HepG2 (cell line): ENCODE data around the gene ERICH6. TPM values are rescaled to one million over a fixed set of nuclear protein-coding genes. Genes with fewer than 3 reads are reported as not detected.

Experiments used
- AKNA ChIP-seq: sonication (generic); formaldehyde crosslinking; IDR thresholded peaks from 2 replicates; pipeline ENCODE4 v1.4.0; 2020; ENCODE audit warnings: missing genetic modification reagents, borderline replicate concordance
- GFI1 ChIP-seq: sonication (generic); formaldehyde crosslinking; IDR thresholded peaks from 2 replicates; pipeline ENCODE4 v1.5.0; 2020; ENCODE audit warnings: missing genetic modification reagents, mild to moderate bottlenecking, borderline replicate concordance
- RCOR2 ChIP-seq: IDR thresholded peaks from 2 replicates; pipeline ENCODE4 v1.6.1; 2016; ENCODE audit warnings: missing biosample characterization, missing genetic modification reagents
- SOX13 ChIP-seq, 3 experiments: fragments of 450-650 bp in 1 of 3; sonication (generic) in 1 of 3; formaldehyde crosslinking in 1 of 3; IDR thresholded peaks in 2 of 3; conservative IDR thresholded peaks in 1 of 3; 2 replicates each; pipeline versions ENCODE4 v1.5.0 to v1.6.1; 2016 to 2020; ENCODE audit warnings: antibody characterized with exemption in 1 of 3, mild to moderate bottlenecking in 1 of 3, missing compliant biosample characterization in 1 of 3, missing genetic modification reagents in 1 of 3, moderate library complexity in 1 of 3
- ZBTB20 ChIP-seq: sonication (generic); formaldehyde crosslinking; IDR thresholded peaks from 2 replicates; pipeline ENCODE4 v1.8.1; 2023; ENCODE audit warnings: missing genetic modification reagents, low read depth, mild to moderate bottlenecking, borderline replicate concordance
- ZGPAT ChIP-seq: IDR thresholded peaks from 2 replicates; pipeline ENCODE4 v1.6.1; 2016; ENCODE audit warnings: mild to moderate bottlenecking
- ZNF12 ChIP-seq: sonication (generic); formaldehyde crosslinking; IDR thresholded peaks from 2 replicates; pipeline ENCODE4 v1.5.0; 2020; ENCODE audit warnings: missing genetic modification reagents
- ZNF850 ChIP-seq: sonication (generic); formaldehyde crosslinking; conservative IDR thresholded peaks from 2 replicates; pipeline ENCODE4 v1.9.0; 2021; ENCODE audit warnings: mild to moderate bottlenecking, missing genetic modification reagents
- polyA plus RNA-seq, 8 experiments: library from polyadenylated mRNA; depleted of rRNA in 3 of 8; stranded (reverse) in 7 of 8; unstranded in 1 of 8; fragments of >200 nt; fragmentation: Illumina TruSeq in 4 of 8; extraction: Trizol in 4 of 8; gene quantifications; 2 replicates each; pipeline versions ENCODE4 v1.2.1 to v1.2.3, GENCODE V29; 2011 to 2016; ENCODE audit warnings: low read depth in 4 of 8, missing spikeins in 1 of 8, mixed read lengths in 1 of 8; ENCODE audit not compliant: insufficient read depth in 1 of 8
- total RNA-seq, 5 experiments: library from RNA; depleted of rRNA; stranded (reverse); fragments of >200 nt; fragmentation: Illumina TruSeq; extraction: Trizol; gene quantifications; 2 replicates each; pipeline ENCODE4 v1.2.3, GENCODE V29; 2016; ENCODE audit warnings: low read depth in 1 of 5

Gene ERICH6
- total and polyA plus RNA-seq, 2 of the 13 experiments (the other 11 are each of a cell fraction or from before 2014, with no cell fraction given): 0.03 TPM; not detected in 1

- no peak for TF ChIP-seq SOX13 (IDR thresholded peaks at IDR 0.05)
- TF ChIP-seq SOX13 (CRISPR knock-in tag; conservative IDR thresholded peaks at IDR 0.05 in 1 of 2, IDR thresholded peaks at IDR 0.05 in 1 of 2): no peak
- TF ChIP-seq ZNF850: no peak
- TF ChIP-seq AKNA (CRISPR knock-in tag): no peak
- 0 out of 2 replicates have a peak, but pooled peaks have one; percentile 31 for TF ChIP-seq RCOR2
- TF ChIP-seq ZGPAT: 0 out of 2 replicates have a peak, but pooled peaks have one; percentile 30
- TF ChIP-seq ZNF12 (CRISPR knock-in tag): no peak
- TF ChIP-seq ZBTB20 (CRISPR knock-in tag): no peak
- 0 out of 2 replicates have a peak, but pooled peaks have one; percentile 38 for TF ChIP-seq GFI1 (CRISPR knock-in tag)
Observed at GRCh38 chr3:150721285-150722130, 17.8 kb upstream of the ERICH6 start (continued).
